Measurements from ENCODE around the gene CLCN6.

CLCN6 gene

DNA sequence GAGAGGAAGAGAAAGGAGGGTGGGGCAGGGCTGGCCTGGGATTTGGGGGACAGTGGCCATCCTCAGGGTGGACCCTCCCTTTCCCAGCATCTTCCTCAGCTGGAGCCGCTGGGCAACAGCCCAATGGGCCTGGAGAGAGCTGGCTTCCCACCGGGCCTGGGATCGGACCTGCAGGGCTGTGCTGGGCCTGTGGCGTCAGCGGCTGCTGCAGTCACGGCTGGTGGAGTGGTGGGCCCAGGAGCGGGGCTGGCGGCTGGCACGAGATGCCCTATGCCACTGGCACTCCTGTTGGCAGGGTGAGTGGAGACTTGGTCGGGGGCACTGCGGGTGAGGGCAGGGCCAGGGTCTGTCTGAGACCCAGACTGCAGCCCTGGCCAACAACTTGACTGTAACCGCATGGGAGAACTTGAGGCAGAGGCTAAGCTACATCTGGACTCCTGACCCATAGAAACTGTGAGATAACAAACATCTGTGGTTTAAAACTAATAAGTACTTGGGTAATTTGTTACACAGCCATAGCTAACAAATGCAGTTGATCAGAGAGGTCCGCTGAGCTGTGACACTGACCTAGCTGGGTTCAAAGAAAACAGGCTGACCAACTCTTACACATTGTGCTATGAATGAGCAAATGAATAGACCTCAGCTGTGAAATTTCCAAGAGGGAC lies 26.1 kb upstream of the CLCN6 start:
- TF ChIP-seq FOXK2 (IDR thresholded peaks at IDR 0.05): no peak
- no peak for DNase-seq (ENCODE audit: extremely low spot score)
- CTCF ChIA-PET: no interaction called here
- POLR2A ChIA-PET: no interaction called here

DNA sequence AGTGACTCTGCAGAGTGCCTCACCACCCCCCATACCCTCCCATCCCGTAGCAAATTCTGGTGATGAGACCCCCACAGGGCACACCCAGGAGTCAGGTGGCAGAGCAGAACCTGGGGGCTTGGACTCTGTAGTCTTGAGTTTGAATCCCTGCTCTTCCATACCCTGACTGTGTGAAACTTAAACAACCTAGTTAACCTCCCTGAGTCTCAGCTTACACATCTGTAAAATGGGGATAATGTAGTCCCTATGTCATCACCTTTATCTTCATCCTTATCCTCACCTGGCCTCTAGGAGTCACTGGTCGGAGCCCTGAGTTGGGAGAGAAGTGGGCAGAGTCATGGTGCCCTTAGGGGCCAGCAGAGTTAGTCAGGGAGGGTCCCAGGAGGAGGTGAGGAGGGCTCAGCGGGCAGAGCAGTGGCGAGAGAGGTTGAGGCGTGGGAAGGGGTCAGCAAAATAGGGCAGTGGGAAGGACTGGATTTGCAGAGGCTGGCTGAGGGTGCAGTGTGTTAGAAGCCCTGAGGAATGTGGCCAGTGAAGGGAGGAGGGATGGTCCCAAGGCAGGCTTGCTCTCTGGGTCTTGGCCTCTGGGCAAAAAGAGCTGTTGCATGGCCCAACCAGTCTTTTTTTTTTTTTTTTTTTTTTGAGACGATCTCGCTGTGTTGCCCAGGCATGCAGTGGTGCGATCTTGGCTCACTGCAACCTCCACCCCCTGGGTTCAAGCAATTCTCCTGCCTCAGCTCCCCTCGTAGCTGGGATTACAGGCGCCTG lies 25.4 kb upstream of the CLCN6 start:
- CTCF ChIA-PET: no interaction called here

DNA sequence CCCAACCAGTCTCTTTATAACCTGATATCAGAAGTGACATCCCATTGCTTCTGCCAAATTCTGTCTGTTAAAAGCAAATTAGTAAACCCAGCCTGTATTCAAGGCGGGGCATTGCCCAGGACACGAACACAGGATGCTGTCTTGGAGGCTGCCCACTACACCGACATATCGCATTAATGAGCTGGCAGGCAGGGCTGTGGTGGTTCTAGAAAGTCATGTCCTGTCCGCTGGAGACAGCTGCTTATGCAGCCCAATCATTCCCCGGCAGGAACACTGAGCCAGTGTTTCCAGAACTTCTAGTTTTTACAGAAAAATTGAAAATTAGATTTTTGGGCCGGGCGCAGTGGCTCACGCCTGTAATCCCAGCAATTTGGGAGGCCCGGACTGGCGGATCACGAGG lies 24.7 kb upstream of the CLCN6 start:
- DNase-seq (ENCODE audit: extremely low spot score): no peak
- TF ChIP-seq NFRKB (IDR thresholded peaks at IDR 0.05): no peak
- TF ChIP-seq TARDBP (IDR thresholded peaks at IDR 0.05): no peak
- TF ChIP-seq BHLHE40 (IDR thresholded peaks at IDR 0.05; ENCODE audit: borderline replicate concordance): no peak
- no peak for TF ChIP-seq SP1 (IDR thresholded peaks at IDR 0.05)
- TF ChIP-seq HDGF (IDR thresholded peaks at IDR 0.05; ENCODE audit: borderline replicate concordance): no peak
- no peak for TF ChIP-seq FOXA1 (IDR thresholded peaks at IDR 0.05)
- TF ChIP-seq, protein P1, sequence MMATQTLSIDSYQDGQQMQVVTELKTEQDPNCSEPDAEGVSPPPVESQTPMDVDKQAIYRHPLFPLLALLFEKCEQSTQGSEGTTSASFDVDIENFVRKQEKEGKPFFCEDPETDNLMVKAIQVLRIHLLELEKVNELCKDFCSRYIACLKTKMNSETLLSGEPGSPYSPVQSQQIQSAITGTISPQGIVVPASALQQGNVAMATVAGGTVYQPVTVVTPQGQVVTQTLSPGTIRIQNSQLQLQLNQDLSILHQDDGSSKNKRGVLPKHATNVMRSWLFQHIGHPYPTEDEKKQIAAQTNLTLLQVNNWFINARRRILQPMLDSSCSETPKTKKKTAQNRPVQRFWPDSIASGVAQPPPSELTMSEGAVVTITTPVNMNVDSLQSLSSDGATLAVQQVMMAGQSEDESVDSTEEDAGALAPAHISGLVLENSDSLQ (IDR thresholded peaks at IDR 0.05): no peak
- TF ChIP-seq ZNF384 (IDR thresholded peaks at IDR 0.05): no peak
- no peak for TF ChIP-seq L3MBTL2 (conservative IDR thresholded peaks at IDR 0.05)
- TF ChIP-seq FOXK2 (IDR thresholded peaks at IDR 0.05): no peak
- TF ChIP-seq ELF4 (IDR thresholded peaks at IDR 0.05): no peak
- no peak for TF ChIP-seq CTBP1 (IDR thresholded peaks at IDR 0.05; ENCODE audit: borderline replicate concordance)
- no peak for TF ChIP-seq FOXM1 (IDR thresholded peaks at IDR 0.05; ENCODE audit: borderline replicate concordance)
- TF ChIP-seq ARNT (IDR thresholded peaks at IDR 0.05): no peak
- no peak for TF ChIP-seq SUZ12 (IDR thresholded peaks at IDR 0.05)
- no peak for TF ChIP-seq LEF1 (IDR thresholded peaks at IDR 0.05; ENCODE audit: borderline replicate concordance)
- POLR2A ChIA-PET: no interaction called here

More for the DNA sequence above, 25.4 kb upstream of the CLCN6 start:
- TF ChIP-seq BHLHE40 (IDR thresholded peaks at IDR 0.05; ENCODE audit: borderline replicate concordance) (no peak), ZNF384 (IDR thresholded peaks at IDR 0.05) (no peak), ARNT (IDR thresholded peaks at IDR 0.05) (no peak), CTBP1 (IDR thresholded peaks at IDR 0.05; ENCODE audit: borderline replicate concordance) (no peak), FOXA1 (IDR thresholded peaks at IDR 0.05) (no peak), FOXK2 (IDR thresholded peaks at IDR 0.05) (no peak), LEF1 (IDR thresholded peaks at IDR 0.05; ENCODE audit: borderline replicate concordance) (no peak), HDGF (IDR thresholded peaks at IDR 0.05; ENCODE audit: borderline replicate concordance) (no peak), SUZ12 (IDR thresholded peaks at IDR 0.05) (no peak)
- DNase-seq (ENCODE audit: extremely low spot score): no peak
- POLR2A ChIA-PET: no interaction called here

DNA sequence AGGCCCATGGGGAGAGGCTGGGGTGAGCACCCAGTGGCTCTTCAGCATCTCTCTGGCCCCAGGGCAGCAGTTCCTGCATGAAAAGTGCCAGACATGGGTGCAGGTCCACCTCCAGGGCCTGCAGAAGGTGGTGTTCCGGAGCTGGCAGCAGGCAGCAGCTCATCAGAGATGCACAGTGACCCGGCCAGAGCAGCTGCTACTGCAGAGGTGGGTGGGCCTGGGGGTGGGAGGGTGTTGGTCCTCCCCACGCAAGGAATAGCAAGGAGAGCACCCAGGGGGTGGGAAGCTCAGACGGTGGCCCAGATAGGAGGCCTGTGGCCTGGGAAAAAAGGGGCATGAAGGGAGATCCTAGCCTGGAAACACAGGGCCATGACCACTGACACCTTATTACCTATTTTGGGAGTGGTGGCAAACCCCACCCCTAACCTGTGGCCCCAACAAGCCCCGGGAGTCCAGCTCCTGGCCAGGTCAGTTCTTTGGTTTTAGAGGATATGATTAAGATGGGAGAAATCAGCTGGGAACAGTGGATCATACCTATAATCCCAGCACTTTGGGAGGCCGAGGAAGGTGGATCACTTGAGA lies 23.8 kb upstream of the CLCN6 start:
- CTCF ChIA-PET: no interaction called here
- POLR2A ChIA-PET: interaction anchor here (0.5 kb wide), 1 partner anchor 1889 kb away, joined by 3 read pairs; no protein-coding TSS in a partner anchor
- TF ChIP-seq LEF1 (IDR thresholded peaks at IDR 0.05; ENCODE audit: borderline replicate concordance) (no peak), ELF4 (IDR thresholded peaks at IDR 0.05) (no peak), ARNT (IDR thresholded peaks at IDR 0.05) (no peak), SUZ12 (IDR thresholded peaks at IDR 0.05) (no peak), FOXA1 (IDR thresholded peaks at IDR 0.05) (no peak), HDGF (IDR thresholded peaks at IDR 0.05; ENCODE audit: borderline replicate concordance) (no peak), L3MBTL2 (conservative IDR thresholded peaks at IDR 0.05) (no peak), FOXK2 (IDR thresholded peaks at IDR 0.05) (no peak), ZNF384 (IDR thresholded peaks at IDR 0.05) (no peak), FOXM1 (IDR thresholded peaks at IDR 0.05; ENCODE audit: borderline replicate concordance) (no peak), TARDBP (IDR thresholded peaks at IDR 0.05) (no peak), CTBP1 (IDR thresholded peaks at IDR 0.05; ENCODE audit: borderline replicate concordance) (no peak)
- no peak for DNase-seq (ENCODE audit: extremely low spot score)

More for the DNA sequence above, 24.7 kb upstream of the CLCN6 start:
- CTCF ChIA-PET: no interaction called here

DNA sequence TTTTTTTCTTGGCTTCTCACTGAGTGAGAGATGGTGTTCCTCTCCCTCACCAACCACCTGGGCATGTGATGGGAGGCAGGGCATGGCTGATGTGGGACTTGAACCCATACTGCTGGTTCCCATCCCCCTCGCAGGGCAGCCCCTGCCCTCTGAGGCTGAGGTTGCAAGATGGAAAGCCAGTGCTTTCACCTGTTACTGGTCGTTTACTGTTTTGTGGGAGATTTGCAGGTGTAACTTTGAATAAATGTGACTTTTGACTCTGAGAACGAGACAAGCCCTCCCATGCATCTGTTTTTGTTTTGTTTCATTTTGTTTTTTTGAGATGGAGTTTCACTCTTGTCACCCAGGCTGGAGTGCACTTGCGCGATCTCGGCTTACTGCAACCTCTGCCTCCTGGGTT lies 22.4 kb upstream of the CLCN6 start:
- CTCF ChIA-PET: no interaction called here
- no peak for DNase-seq (ENCODE audit: extremely low spot score)
- POLR2A ChIA-PET: no interaction called here
- no peak for TF ChIP-seq FOXM1 (IDR thresholded peaks at IDR 0.05; ENCODE audit: borderline replicate concordance)
- TF ChIP-seq HDGF (IDR thresholded peaks at IDR 0.05; ENCODE audit: borderline replicate concordance): no peak
- TF ChIP-seq, protein P1 (IDR thresholded peaks at IDR 0.05): no peak
- no peak for TF ChIP-seq LEF1 (IDR thresholded peaks at IDR 0.05; ENCODE audit: borderline replicate concordance)
- TF ChIP-seq TARDBP (IDR thresholded peaks at IDR 0.05): no peak

DNA sequence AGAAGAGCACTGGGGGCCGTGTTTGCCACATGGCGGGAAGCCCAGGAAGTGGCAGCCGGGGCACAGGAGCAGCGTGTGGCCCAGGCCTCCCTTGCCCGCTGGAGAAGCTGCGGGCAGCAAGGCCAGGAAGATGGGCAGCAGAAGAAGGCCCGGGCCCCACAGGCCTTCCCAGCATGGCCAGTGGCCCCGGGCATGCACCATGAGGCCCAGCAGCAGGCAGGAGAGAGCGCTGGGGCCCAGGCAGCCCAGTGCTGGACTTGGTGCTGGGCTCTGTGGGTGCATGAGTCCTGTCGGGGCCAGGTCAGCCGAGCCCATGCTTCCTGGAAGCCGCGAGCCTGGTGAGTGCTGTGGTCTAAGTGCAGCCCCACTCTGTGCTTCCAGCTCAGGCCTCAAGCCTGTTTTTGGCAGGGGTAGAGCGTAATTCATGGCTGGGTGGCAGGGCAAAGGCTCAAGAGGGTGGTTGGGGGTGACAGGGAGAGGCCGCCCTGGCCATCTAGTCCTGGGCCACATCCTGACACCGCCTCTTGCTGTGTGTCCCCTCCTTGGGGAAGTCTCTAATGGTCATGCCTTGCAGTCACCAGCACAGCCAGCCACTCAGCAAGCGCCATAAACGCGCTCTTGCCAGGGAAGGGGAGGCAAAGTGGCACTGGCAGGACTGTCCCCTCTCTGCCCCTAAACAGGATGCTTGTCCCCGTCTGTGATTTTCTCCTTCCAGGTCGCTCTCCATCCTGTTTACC lies 21.6 kb upstream of the CLCN6 start:
- CTCF ChIA-PET: interaction anchor here (0.6 to 1.5 kb wide), 6 partner anchors 8 to 110 kb away, joined by 3 to 8 read pairs (median 4); no protein-coding TSS in a partner anchor
- POLR2A ChIA-PET: no interaction called here
- no peak for TF ChIP-seq L3MBTL2 (conservative IDR thresholded peaks at IDR 0.05)
- TF ChIP-seq TARDBP (IDR thresholded peaks at IDR 0.05): no peak

More for the DNA sequence above, 21.6 kb upstream of the CLCN6 start:
- DNase-seq (ENCODE audit: extremely low spot score): no peak

Data from HEK293T (cell line).